HG02678 (cell line): ENCODE results near the gene TM4SF1.

Experiments used
- ATAC-seq: cut with Tn5 transposase; IDR thresholded peaks from one replicate; pipeline ENCODE4 v1.9.1; 2021; ENCODE audit warnings: mild to moderate bottlenecking, moderate library complexity; ENCODE audit not compliant: unreplicated experiment

Gene TM4SF1

GRCh38 chr3:149375501-149376196, 1.8 kb downstream of the TM4SF1 start:
- no peak for ATAC-seq

GRCh38 chr3:149374793-149375500, 2.5 kb downstream of the TM4SF1 start:
- ATAC-seq: no peak

- ATAC-seq: no peak
These were observed 3.1 kb downstream of the TM4SF1 start for GRCh38 chr3:149374391-149374790.

GRCh38 chr3:149373235-149374125, 4.0 kb downstream of the TM4SF1 start:
- no peak for ATAC-seq

GRCh38 chr3:149371723-149372114, 5.7 kb downstream of the TM4SF1 start:
- no peak for ATAC-seq

- no peak for ATAC-seq
These were observed 6.3 kb downstream of the TM4SF1 start for GRCh38 chr3:149371001-149371722.

- ATAC-seq: no peak
These were observed 7.2 kb downstream of the TM4SF1 start for GRCh38 chr3:149369991-149370866.

GRCh38 chr3:149368674-149369497, 8.6 kb downstream of the TM4SF1 start:
- no peak for ATAC-seq

- ATAC-seq: no peak
These were observed 9.2 kb downstream of the TM4SF1 start for GRCh38 chr3:149368201-149368673.

GRCh38 chr3:149366941-149367840, 10.3 kb downstream of the TM4SF1 start:
- no peak for ATAC-seq

- no peak for ATAC-seq
These were observed 11.4 kb downstream of the TM4SF1 start for GRCh38 chr3:149366031-149366430.

GRCh38 chr3:149364624-149365023, 12.8 kb downstream of the TM4SF1 start:
- no peak for ATAC-seq

GRCh38 chr3:149363053-149363452, 14.4 kb downstream of the TM4SF1 start:
- no peak for ATAC-seq

- no peak for ATAC-seq
These were observed 15.1 kb downstream of the TM4SF1 start for GRCh38 chr3:149362366-149362765.

- no peak for ATAC-seq
These were observed 20.8 kb downstream of the TM4SF1 start for GRCh38 chr3:149356630-149357029.

- no peak for ATAC-seq
These were observed 21.3 kb downstream of the TM4SF1 start for GRCh38 chr3:149356044-149356592.

GRCh38 chr3:149353581-149354184, 23.8 kb downstream of the TM4SF1 start:
- ATAC-seq: no peak
